HG02973 (cell line): ENCODE data around the gene B3GAT1.

Source experiments
- ATAC-seq: cut with Tn5 transposase; IDR thresholded peaks from one replicate; pipeline ENCODE4 v1.9.1; 2021; ENCODE audit warnings: moderate library complexity; ENCODE audit not compliant: unreplicated experiment

The B3GAT1 gene

DNA sequence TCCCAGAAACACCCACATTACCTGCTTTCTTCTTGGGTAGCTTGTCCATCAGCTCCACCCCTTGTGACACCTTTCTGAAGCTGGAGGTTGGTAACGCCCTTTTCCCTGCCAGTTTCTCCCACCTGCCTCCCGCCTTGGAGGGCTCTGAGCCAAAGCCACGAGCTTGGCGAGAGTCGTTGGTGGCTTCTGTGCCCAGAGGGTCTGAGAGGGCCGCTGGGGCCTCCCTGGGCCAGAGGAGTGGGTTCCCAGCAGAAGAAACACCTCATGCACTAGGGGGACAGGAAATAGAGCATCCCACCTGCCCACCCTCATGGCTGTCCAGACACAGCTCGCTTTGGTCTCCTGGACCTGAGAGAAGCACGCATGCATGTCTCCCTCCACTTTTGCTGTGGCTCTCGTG lies 37.9 kb downstream of the B3GAT1 start:
- no peak for ATAC-seq

DNA sequence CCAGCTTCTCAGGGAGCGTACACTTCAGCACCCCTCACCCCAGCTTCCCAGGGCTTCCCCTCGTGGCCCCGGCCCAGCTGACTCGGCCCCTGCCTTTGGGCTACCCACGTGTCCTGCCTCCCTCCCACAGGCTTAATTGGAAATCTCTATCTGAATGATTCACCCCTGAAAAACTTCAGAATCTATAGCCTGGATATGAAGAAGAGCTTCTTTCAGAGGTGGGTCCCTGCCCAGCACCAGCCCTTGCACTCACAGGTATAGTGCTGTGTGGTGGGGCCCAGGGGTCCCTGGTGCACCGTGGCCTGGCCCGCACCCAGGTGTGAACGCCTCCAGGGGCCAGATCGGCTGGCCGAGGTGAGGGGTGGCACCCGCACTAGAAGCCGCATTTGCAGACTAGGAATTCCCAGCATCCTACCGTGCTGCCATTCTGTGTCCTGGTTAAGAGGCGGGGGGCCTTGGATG lies 38.4 kb downstream of the B3GAT1 start:
- ATAC-seq = no peak

DNA sequence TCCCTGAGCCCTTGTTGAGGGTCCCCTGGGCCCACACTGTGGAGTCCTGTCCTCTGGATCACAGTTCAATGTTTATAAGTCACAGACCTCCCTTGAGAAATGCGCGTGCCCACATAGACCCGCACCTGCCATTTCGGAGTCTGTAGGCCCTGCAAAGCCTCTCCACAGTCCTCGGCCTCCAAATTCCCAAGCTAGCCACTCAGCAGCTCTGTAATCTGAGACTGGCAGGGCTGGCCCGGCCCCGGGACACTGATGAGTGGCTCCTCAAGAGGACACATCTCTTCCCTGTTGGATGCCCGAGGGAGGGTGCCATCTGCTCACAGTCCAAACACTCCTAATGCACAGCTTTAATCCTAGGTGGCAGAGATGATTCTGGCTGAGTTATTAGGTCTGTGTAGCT lies 39.1 kb downstream of the B3GAT1 start:
- ATAC-seq = no peak

DNA sequence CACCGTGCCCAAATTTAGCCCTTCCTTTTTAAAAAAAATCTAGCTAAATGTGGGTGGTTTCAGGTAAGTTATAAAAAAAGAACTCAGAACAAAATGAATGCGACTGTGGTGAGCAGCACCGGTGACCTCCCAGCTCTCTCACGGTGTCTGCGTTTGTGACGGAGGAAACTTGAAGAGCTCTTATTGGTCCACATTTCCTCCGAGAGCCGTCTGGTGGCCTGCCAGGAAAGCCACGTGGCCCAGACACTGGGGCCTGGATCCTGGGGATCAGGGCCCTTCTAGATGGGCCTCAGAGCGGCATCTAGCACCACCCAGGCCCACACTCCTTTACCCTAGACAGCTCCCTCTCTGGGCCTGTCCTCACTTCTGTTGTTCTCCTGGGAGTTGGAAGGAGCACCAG lies 39.5 kb downstream of the B3GAT1 start:
- no peak for ATAC-seq

DNA sequence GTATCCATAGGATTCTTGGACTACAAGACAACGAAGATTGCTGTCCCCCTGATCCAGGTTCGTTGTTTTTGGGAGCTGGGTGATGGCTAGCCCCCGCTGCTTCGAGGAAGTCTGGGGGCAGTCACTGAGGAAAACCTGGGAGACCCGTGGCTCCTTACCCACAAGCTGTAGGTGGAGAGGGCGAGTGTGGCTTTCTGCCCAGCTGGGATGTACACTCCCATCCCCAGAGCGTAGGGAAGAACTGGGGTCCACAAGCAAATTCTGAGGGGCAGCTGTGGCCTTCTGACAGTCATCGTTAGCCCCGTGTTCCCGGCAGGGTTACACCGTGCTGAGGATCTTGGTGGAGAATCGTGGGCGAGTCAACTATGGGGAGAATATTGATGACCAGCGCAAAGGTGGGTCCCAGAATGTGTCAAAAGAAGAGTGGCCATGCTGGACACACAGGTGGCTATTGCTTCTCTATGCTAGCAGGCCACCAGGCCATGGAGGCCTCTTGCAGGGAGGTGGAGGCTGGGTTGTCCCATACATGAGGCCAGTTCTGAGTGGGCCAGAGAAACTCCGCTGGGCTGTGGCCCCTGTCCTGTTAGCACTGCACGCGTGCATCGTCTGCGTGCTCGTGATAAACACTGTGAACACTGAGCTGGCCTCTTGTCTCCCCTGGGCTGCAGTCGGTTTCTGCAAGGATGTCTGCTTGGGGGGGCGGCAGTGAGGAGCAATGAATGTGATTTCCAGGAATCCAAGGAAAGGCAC lies 40.4 kb downstream of the B3GAT1 start:
- ATAC-seq = no peak

DNA sequence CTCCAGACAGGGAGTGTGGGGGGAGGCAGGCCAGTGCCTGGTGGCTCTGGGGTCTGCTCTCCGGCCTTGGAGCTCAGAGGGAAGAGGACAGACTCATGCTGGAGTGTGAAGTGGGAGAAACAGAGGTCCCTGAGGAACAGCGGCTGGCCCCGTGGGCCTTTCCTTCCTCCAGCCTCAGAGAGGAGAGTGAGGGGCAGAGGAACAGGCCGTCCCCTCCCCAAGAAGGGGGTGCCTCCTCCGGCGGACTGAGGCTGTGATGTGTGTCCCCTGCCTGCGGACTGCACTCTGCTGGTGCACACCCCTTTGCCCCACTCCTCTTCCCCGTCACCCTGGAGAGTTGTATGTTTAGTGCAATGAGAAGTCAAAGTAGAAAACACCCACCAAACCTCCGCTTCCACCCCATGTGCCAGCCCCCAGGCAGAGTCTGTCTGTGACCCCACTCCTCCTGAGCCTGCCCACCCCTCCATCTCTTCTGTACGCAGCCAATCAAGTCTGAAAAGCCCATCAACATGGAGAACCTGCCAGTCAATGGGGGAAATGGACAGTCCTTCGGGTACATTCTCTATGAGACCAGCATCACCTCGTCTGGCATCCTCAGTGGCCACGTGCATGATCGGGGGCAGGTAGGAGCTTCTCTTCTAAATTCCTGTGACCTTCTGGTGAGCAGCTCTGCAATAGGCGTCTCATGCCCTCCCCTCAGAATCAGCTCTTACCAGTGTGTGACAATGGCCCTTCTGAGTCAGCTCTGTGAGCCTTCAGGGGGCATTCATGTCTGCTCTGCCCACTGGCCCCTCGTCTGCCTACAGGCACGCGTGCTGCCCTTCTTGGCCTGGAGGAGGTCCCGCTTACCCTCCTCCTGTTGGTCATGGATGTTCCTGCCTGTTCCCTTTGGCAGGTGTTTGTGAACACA lies 41.3 kb downstream of the B3GAT1 start:
- ATAC-seq = no peak

DNA sequence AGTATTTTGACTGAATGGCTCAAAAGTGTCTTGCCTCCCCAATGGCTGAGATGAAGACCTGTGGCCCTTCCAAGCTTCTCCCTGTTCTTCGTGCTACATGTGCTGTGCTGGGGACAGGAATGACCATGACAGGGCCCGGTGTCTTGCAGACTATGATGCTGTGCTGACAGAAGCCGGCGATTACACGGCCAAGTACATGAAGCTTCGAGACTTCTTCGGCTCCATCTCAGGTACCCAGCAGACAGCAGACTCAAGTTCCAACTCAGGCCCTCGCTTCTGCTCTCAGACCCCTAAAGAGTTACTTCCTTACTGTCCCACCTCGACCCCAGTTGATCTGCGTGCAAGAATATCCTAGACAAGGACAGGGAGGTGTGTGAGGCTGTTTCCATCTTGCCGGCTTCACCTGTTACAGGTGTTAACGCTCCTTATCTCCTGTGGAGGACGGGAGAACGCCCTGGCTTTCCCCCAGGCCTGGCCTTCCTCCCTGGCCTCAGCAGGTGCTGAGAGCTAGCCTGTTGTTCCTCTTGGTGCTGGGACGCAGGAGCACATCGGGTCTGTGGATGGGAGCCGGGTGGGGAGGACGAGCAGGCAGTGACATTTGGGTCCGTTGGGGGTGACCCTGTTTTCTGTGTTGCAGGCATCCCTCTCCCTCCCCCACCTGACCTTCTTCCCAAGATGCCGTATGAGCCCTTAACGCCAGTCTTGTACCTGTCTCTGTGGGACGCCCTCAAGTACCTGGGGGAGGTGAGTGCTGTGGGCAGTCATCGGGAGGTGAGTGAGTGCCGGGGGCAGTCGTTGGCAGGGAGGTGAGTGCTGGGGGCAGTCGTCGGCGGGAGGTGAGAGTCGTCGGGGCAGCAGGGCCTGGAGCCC lies 42.2 kb downstream of the B3GAT1 start:
- ATAC-seq = no peak

DNA sequence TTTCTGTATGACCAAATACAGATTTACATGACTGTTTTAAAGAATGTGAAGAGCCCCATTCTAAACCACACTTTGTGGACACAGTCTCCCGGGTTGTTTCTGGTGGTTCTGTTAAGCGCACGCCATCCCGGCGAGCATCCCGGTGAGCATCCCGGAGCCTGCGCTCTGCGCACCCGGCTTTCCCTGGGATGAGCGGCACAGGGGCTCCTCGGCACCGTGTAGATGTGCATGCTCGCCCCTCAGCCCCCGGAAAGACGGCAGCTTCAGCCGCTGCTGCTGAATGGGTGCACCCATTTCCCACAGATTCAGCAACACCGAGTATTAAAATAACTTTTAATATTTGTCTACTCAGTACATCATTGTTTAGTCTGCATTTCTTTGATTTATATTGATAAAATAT lies 44.3 kb downstream of the B3GAT1 start:
- no peak for ATAC-seq

DNA sequence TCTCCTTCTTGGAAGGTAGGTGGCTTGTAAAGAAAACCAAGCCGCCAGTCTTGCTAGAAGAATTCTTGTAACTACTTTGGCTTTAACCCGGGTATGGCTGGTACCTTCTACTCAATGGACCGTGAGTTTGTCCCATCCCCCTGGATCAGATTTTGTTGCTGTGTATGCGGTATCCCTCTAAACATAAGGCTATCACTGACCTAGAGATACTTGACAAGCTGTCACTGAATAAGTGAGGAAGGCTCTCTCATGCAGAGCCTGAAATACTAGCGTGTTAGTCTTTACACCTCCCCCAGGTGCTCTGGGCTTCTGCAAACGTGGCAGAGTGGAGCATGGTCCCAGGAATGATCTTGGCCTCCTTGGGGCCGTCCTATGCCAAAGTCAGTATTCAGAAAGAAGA lies 45.8 kb downstream of the B3GAT1 start:
- ATAC-seq = no peak

DNA sequence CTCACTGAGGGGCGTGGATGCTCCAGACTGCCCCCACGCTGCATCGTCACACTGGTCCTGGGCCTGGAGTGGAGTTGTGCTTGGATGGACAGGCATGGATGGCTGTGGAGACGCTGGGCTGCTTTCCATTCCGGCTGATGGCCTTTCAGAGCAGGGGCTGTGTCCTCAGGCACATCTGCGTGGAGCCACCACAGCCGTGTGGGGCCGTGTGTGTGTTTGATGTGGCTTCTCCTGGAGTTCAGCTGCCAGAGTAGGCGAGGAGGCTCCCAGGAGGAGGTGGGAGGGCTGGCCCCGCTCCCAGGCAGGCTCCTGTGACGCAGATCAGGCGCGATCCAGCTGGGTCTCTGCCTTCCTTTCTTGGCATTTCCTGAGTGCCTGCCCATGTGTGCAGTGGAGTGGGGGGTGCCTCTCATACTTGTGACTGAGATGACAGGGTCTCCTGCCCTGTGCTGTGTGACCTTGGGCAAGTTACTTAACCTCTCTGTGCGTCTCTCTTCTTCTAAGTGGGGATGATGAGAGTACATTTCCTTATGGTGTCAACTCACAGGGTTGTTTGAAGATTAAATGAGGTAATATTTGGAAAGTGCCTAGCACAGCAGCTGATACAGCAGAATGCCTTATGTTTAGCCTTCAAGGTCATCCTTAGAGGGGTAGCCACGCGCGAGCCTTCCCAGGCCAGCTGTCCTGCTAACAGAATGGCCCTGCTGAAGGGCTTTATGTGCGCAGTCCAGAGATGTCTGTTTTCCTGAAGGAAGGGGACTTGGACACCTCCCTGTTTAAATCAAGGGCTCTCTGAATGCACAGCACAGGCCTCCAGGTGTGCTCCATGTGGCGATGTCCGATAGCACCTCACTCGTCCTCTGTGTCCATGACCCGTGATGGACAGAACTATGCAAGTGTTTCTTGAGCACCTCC lies 46.8 kb downstream of the B3GAT1 start:
- ATAC-seq = no peak

DNA sequence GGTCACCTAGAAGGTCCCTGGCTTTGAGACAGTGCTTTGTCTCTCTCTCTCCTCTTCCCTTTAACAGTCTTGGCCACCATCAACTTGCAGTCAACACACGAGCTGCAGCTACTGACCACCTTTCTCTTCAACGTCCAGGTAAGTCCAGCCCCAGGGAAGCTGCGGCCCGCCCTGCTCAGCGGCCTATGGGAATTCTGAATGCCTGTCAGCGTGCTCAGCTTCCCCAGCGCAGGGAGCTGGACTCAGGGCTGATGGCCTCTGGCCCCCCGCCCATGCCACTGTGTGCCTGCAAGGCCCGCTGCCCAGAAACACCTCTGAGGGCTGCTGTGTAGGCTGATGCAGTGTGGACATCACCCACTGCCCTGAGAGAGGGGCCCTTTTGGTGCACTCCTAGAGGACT lies 47.8 kb downstream of the B3GAT1 start:
- ATAC-seq = no peak

DNA sequence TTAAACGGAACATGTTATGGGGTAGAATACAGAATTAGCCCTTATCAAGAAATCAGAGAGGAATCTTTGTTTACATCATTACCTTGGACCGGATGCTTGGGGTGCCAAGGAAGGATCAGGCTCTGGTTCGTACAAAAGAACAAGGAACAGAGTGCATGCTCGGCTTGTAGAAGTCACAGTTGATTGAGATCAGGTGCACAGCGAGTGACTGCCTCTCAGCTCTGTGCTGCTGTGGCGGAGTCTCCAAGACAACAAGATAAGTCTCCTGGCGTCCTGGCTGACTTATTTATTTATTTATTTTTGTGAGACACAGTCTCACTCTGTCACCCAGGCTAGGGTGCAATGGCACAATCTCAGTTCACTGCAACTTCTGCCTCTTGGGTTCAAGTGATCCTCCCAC lies 48.5 kb downstream of the B3GAT1 start:
- ATAC-seq = no peak

DNA sequence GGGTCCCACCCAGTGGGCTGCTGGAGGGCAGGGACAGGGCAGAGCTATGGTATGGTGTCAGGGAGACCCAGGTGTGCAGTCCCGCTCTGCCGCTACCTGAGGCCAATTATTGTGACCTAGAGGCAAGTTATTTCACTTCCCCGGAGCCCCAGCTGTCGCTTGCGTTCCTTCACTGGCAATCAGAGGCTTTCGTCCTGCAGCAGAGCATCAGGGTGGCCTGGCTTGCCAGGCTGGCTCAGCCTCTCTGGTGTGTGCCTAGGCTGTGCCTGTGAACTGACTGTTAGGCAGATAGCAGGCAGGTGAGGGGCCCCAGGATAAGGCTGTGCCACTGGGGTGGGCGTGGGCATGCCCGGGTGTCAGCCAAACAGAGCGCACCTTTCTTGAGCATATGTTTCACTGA lies 48.9 kb downstream of the B3GAT1 start:
- no peak for ATAC-seq

DNA sequence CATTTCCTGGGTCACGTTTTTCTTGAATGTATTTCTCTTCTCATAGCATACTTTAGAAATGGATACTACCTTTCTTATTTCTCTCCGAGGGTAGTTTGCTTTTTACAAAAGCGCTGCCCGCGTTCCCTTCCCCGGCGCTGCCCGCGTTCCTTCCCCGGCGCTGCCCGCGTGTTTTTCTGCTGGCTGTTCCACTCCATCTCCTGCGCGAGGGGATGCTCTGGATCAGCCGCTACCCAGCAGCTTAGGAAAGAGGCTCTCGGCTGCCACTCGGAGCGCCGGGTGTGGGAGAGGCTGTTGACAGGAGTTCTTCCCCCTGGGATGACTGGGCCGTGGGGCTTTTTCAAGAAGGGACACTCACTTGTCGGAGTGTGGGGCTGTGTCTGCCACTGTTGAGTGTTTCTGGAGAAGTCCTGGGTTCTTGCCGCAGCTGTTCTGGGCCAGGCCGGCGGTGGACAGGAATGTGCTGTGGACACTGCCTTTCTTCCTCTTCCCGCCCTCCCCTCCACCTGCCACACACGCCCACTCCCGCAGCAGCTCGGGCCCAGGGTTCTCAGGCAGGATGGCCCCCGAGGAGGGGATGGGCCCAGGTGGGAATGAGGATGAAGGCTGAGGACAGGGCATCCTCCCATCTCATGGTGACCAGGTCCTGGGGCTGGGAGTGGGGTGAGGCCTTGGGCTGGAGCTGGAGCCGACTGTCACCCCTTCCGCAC lies 49.7 kb downstream of the B3GAT1 start:
- ATAC-seq = no peak

DNA sequence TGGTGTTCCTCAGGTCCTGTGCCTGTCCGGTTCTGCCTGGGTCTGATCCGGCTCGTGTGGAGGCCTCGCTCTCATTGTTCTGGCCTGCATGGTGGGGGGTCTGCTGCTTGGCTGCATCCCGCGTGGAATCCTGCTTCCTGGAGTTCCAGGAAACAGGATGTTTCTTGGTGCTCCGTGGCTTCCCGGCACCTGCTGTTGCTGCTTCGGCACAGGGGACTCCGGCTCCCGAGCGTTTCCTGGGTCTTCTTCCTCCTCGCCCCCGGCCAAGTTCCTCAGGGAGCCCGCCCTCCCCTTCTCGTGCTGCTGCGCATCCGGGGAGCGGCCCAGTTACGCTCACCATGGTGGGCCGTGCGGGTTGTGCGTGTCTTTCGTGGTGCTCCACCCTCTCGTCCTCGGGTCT lies 50.4 kb downstream of the B3GAT1 start:
- ATAC-seq = no peak

DNA sequence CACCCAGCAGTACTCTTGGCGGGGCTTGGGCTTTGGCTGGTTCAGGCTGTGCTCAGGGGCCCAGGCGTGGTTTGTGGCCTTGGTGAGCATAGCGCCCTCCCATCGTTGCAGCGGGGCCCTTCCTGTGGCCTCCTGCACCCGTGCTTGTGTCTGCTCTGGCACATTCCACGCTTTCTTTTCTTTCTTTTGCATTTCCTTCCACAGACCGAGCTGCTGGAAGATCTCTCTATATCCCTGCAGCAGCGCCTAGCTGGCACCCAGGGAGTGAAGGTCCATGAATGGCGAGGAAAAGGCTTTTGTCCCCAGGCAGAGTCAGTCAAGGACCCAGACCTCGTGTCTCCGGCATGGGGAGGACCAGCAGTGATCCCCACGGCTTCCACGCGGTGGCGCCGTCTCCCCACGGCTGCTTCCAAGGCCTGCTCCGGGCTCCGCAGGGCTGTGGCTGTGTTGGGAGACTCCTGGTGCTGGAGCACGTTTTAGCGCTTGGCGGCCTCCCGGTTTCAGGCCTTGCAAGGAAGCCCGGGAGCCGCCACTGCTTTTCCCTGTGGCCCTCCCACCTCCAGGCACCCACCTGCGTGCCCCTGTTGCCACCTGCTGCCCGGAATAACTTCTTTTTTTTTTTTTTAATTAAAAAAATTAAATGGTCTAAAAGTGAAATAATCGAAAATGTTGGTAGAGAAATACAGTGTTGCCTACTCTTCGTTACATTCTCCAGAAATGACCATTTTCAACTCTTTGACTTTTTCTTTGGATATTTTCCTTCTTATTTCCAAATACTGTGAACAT lies 51.8 kb downstream of the B3GAT1 start:
- peak; percentile 86 for ATAC-seq

DNA sequence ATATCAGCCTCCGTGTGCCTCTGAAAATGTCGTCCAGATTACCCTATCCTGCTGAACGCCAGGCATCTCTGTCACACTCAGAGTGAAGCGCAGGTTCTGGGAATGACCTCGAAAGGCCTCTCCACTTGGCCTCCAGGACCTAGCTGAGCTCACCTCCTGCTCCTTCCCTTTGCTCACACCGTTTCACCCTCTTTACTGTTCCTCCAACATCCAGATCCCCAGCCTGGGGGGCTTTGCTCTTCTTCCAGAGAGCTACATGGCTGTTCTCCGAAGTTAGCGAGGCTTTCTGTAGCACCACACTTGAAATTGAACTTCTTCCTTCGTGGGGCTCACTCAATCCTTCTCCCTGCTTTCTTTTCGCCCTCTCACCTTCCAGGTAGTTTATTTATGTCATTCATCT lies 52.4 kb downstream of the B3GAT1 start:
- no peak for ATAC-seq

DNA sequence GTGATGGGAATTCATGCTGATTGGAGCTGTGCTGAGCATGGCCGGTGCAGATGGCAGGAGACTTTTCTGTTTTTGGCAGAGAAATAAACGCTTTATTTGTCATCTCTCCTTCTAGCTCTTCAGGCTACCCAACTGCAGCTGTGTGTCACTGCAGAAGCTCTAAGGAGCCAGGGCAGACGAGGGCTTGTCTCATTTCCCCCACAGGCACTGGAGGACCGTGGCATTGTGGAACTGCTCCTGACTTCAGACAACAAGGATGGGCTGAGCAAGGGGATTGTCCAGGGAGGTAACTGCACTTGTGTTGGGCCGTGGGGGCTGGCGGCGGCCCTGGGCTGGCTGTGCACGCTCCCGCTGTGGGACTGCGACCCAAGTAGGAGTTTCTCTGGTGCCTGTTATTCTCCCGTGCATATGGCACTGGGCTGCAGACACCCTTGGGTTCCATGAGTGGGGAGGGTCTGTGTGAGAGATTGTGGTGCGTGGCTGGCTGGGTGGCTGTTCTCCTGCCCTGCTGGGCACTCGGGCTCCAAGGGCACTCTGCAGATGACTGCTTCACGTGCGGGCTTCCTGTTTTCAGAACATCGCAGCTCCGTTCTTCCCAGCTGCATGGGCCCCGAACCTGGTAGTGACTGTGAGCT lies 53.1 kb downstream of the B3GAT1 start:
- ATAC-seq = no peak
